ENCODE measurements around the gene TBX10. TPM values are rescaled to one million over a fixed set of nuclear protein-coding genes. Genes with fewer than 3 reads are reported as not detected.

The TBX10 gene
- total and polyA plus RNA-seq, 2 of the 8 experiments (the other 6 are each of a cell fraction or from before 2014, with no cell fraction given), result 0.09 TPM; not detected in 1

DNA sequence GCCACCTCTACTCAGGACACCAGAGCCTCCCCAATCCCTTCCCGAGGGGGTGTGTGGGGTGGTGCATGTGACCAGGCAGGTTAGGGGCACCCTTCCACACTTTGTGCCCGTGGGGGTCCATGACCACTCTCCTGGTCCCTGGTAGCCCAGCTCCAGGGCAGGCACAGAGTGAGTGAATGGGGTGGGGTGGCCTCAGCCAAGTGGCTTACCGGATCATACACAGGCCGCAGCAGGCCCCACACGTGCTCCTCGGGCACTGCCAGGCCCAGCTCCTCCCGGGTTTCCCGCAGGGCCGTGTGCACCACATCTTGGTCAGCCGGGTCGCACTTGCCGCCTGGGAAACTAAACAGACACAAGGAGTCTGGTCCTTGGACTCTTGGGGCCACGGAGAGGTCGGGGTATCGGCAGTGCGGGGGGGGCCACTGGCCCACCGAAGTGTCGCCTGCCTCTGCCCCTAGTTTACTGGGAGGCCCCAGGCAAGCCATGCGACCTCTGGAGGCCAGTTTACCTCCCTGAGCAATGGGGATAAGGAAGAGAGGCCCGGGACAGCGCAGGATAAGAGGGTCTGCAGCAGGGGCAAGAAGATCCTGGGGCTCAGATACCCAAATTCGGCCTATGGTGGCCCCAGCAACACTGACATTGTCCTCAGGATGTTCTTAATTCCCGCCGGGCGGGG is 10.7 kb downstream of the TBX10 start (continued):
- TF ChIP-seq, protein P1, sequence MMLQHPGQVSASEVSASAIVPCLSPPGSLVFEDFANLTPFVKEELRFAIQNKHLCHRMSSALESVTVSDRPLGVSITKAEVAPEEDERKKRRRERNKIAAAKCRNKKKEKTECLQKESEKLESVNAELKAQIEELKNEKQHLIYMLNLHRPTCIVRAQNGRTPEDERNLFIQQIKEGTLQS (IDR thresholded peaks at IDR 0.05; ENCODE audit: insufficient read depth, low read depth, low read length), result no peak
- TF ChIP-seq RFX5 (IDR thresholded peaks at IDR 0.05; ENCODE audit: borderline replicate concordance, low read depth, low read length) (no peak), BRCA1 (IDR thresholded peaks at IDR 0.05; ENCODE audit: low read depth, low read length) (no peak), TBP (IDR thresholded peaks at IDR 0.05; ENCODE audit: low read depth, low read length) (no peak), CEBPB (IDR thresholded peaks at IDR 0.05; ENCODE audit: low read depth, low read length) (no peak), KDM4A (IDR thresholded peaks at IDR 0.05; ENCODE audit: low read depth, low read length, severe bottlenecking) (no peak), EGR1 (IDR thresholded peaks at IDR 0.05; ENCODE audit: borderline replicate concordance, low read depth, low read length) (peak; percentile 51; the same call in 1 of the 2 replicates), EZH2 (IDR thresholded peaks at IDR 0.05; ENCODE audit: low read depth, low read length, severe bottlenecking) (no peak), CHD2 (IDR thresholded peaks at IDR 0.05; ENCODE audit: low read length) (no peak; the same call in 1 of the 2 replicates), JUN (IDR thresholded peaks at IDR 0.05; ENCODE audit: low read depth, low read length) (no peak), SAP30 (IDR thresholded peaks at IDR 0.05; ENCODE audit: insufficient read depth, insufficient replicate concordance, low read length) (no peak), KDM5A (IDR thresholded peaks at IDR 0.05; ENCODE audit: low read length) (no peak), TAF7 (optimal IDR thresholded peaks at IDR 0.05; ENCODE audit: borderline replicate concordance, low read depth, low read length) (no peak), SIN3A (conservative IDR thresholded peaks at IDR 0.05 in 1 of 2, IDR thresholded peaks at IDR 0.05 in 1 of 2; ENCODE audit: low read depth in 1 of 2, low read length in 2 of 2) (no peak), ZNF274 (IDR thresholded peaks at IDR 0.05; ENCODE audit: borderline replicate concordance, extremely low read depth, low read length) (no peak)
- TF ChIP-seq, protein P2, sequence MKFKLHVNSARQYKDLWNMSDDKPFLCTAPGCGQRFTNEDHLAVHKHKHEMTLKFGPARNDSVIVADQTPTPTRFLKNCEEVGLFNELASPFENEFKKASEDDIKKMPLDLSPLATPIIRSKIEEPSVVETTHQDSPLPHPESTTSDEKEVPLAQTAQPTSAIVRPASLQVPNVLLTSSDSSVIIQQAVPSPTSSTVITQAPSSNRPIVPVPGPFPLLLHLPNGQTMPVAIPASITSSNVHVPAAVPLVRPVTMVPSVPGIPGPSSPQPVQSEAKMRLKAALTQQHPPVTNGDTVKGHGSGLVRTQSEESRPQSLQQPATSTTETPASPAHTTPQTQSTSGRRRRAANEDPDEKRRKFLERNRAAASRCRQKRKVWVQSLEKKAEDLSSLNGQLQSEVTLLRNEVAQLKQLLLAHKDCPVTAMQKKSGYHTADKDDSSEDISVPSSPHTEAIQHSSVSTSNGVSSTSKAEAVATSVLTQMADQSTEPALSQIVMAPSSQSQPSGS (IDR thresholded peaks at IDR 0.05; ENCODE audit: low read length), result peak; percentile 69; the same call in 1 of the 2 replicates
- TF ChIP-seq, protein P3, sequence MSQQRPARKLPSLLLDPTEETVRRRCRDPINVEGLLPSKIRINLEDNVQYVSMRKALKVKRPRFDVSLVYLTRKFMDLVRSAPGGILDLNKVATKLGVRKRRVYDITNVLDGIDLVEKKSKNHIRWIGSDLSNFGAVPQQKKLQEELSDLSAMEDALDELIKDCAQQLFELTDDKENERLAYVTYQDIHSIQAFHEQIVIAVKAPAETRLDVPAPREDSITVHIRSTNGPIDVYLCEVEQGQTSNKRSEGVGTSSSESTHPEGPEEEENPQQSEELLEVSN (IDR thresholded peaks at IDR 0.05), result no peak
- TF ChIP-seq, protein P4, sequence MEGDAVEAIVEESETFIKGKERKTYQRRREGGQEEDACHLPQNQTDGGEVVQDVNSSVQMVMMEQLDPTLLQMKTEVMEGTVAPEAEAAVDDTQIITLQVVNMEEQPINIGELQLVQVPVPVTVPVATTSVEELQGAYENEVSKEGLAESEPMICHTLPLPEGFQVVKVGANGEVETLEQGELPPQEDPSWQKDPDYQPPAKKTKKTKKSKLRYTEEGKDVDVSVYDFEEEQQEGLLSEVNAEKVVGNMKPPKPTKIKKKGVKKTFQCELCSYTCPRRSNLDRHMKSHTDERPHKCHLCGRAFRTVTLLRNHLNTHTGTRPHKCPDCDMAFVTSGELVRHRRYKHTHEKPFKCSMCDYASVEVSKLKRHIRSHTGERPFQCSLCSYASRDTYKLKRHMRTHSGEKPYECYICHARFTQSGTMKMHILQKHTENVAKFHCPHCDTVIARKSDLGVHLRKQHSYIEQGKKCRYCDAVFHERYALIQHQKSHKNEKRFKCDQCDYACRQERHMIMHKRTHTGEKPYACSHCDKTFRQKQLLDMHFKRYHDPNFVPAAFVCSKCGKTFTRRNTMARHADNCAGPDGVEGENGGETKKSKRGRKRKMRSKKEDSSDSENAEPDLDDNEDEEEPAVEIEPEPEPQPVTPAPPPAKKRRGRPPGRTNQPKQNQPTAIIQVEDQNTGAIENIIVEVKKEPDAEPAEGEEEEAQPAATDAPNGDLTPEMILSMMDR (IDR thresholded peaks at IDR 0.05; ENCODE audit: control extremely low read depth in 1 of 3, insufficient read depth in 1 of 3, low read depth in 1 of 3, low read length in 3 of 3), result peak in 1 of 3 experiments; percentile 83; a peak in 1 of 4 replicates
